Glutamatergic neuron (in vitro differentiated cells): Measurements from ENCODE around the gene TMPRSS2. TPM values are rescaled to one million over a fixed set of nuclear protein-coding genes. Genes with fewer than 3 reads are reported as not detected.

Source experiments
- DNase-seq: peaks from one replicate; pipeline ENCODE4 v3.0.0; 2022
- H3K27ac Mint-ChIP-seq: one replicate; pipeline ENCODE4 v1.8.0; 2020; ENCODE audit warnings: mild to moderate bottlenecking, mixed read lengths, inconsistent platforms; ENCODE audit not compliant: unreplicated experiment
- H3K27me3 Mint-ChIP-seq: one replicate; pipeline ENCODE4 v1.8.0; 2020; ENCODE audit warnings: mild to moderate bottlenecking, moderate library complexity, mixed read lengths, inconsistent platforms; ENCODE audit not compliant: unreplicated experiment
- H3K36me3 Mint-ChIP-seq: one replicate; pipeline ENCODE4 v1.8.0; 2020; ENCODE audit warnings: mild to moderate bottlenecking, mixed read lengths, inconsistent platforms; ENCODE audit not compliant: unreplicated experiment
- H3K4me1 Mint-ChIP-seq: one replicate; pipeline ENCODE4 v1.8.0; 2020; ENCODE audit warnings: mild to moderate bottlenecking, low read depth, mixed read lengths, inconsistent platforms; ENCODE audit not compliant: unreplicated experiment
- H3K4me3 Mint-ChIP-seq: one replicate; pipeline ENCODE4 v1.8.0; 2020; ENCODE audit warnings: mild to moderate bottlenecking, mixed read lengths, inconsistent platforms; ENCODE audit not compliant: unreplicated experiment
- H3K9me3 Mint-ChIP-seq: one replicate; pipeline ENCODE4 v1.8.0; 2020; ENCODE audit warnings: mild to moderate bottlenecking, moderate library complexity, mixed read lengths, inconsistent platforms; ENCODE audit not compliant: unreplicated experiment
- total RNA-seq: library from RNA; stranded (reverse); fragmentation: NEBNext Ultra II Directional; extraction: Animal tissue kit (Norgen Biotek cat#: 25700); gene quantifications from one replicate; pipeline ENCODE4 v1.2.1, GENCODE V29; 2021; ENCODE audit not compliant: unreplicated experiment
- TF ChIP-seq, protein P1 (sequence below): fragments of 200-600 bp; sonication (generic); IDR thresholded peaks from one replicate; pipeline ENCODE4 v1.5.0; 2021; ENCODE audit not compliant: partially characterized antibody, unreplicated experiment

The TMPRSS2 gene
- total RNA-seq, 1 donor from 2014 or later, result not detected

GRCh38 chr21:41506005-41506594 is 1.9 kb downstream of the TMPRSS2 start:
- DNase-seq, result no peak
- no peaks in the 10 kb centered on the region for H3K9me3 Mint-ChIP-seq
- H3K4me1 Mint-ChIP-seq, result no peaks in the 10 kb centered on the region
- H3K36me3 Mint-ChIP-seq, result no peaks in the 10 kb centered on the region
- peaks cover 14% of the 10 kb centered on the region for H3K27me3 Mint-ChIP-seq
- H3K4me3 Mint-ChIP-seq, result no peak overlapping the region
- H3K27ac Mint-ChIP-seq, result no peak overlapping the region
- TF ChIP-seq, protein P1, sequence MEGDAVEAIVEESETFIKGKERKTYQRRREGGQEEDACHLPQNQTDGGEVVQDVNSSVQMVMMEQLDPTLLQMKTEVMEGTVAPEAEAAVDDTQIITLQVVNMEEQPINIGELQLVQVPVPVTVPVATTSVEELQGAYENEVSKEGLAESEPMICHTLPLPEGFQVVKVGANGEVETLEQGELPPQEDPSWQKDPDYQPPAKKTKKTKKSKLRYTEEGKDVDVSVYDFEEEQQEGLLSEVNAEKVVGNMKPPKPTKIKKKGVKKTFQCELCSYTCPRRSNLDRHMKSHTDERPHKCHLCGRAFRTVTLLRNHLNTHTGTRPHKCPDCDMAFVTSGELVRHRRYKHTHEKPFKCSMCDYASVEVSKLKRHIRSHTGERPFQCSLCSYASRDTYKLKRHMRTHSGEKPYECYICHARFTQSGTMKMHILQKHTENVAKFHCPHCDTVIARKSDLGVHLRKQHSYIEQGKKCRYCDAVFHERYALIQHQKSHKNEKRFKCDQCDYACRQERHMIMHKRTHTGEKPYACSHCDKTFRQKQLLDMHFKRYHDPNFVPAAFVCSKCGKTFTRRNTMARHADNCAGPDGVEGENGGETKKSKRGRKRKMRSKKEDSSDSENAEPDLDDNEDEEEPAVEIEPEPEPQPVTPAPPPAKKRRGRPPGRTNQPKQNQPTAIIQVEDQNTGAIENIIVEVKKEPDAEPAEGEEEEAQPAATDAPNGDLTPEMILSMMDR, result no peak

DNA sequence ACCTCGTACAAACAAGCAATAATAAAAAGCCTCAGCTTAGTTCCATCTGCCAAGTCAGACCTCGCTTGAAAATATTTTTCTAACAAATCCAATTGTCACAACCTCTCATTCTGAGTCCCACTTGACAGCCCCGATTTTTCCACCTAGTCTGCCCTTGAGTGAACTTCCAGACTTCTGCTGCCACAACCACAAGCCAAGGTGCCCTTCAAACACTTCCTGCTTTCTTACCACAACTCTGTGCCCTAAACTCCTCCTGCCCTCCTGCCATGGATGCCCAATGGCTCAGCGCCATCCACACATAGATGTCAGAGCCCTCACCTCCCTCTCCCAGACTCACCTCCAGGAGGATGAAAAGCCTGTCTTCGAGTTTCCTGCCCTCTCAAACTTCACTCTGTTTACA is 3.9 kb downstream of the TMPRSS2 start:
- Mint-ChIP-seq H3K4me3 (no peak overlapping the region), H3K9me3 (peaks cover 2% of the 10 kb centered on the region), H3K27ac (no peak overlapping the region), H3K36me3 (no peaks in the 10 kb centered on the region), H3K27me3 (peaks cover 10% of the 10 kb centered on the region), H3K4me1 (no peaks in the 10 kb centered on the region)
- TF ChIP-seq, protein P1, result no peak
- DNase-seq, result no peak

- H3K4me1 Mint-ChIP-seq, result no peaks in the 10 kb centered on the region
- peaks cover 2% of the 10 kb centered on the region for H3K9me3 Mint-ChIP-seq
- H3K27me3 Mint-ChIP-seq, result peaks cover 6% of the 10 kb centered on the region
Observed at GRCh38 chr21:41503331-41503730, 4.6 kb downstream of the TMPRSS2 start.

DNA sequence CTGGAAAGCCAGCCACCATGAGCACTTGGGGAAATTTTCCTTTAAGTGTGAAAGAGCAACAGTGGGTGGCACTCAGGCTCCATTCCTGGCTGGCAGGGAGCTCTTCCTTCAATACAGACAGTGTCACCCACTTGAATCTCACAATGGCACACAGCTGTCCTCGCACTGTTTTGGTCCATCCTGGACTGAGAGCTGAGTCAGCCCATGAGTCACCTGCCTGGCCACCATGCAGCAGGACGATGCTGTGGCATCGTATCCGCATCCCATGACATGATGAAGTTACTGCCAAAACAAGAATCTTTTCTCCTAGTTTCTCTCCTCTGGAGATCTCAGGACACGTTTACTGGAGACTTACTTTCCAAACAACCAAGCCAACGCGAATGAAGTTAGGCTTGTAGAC is 6.0 kb downstream of the TMPRSS2 start:
- Mint-ChIP-seq H3K4me3 (no peak overlapping the region), H3K27ac (no peak overlapping the region), H3K36me3 (no peaks in the 10 kb centered on the region), H3K4me1 (no peaks in the 10 kb centered on the region), H3K9me3 (peaks cover 2% of the 10 kb centered on the region), H3K27me3 (peaks cover 6% of the 10 kb centered on the region)
- no peak for DNase-seq
- TF ChIP-seq, protein P1, result no peak

More at GRCh38 chr21:41503331-41503730, 4.6 kb downstream of the TMPRSS2 start:
- TF ChIP-seq, protein P1, result no peak
- no peaks in the 10 kb centered on the region for H3K36me3 Mint-ChIP-seq
- H3K4me3 Mint-ChIP-seq, result no peak overlapping the region
- H3K27ac Mint-ChIP-seq, result no peak overlapping the region
- no peak for DNase-seq

DNA sequence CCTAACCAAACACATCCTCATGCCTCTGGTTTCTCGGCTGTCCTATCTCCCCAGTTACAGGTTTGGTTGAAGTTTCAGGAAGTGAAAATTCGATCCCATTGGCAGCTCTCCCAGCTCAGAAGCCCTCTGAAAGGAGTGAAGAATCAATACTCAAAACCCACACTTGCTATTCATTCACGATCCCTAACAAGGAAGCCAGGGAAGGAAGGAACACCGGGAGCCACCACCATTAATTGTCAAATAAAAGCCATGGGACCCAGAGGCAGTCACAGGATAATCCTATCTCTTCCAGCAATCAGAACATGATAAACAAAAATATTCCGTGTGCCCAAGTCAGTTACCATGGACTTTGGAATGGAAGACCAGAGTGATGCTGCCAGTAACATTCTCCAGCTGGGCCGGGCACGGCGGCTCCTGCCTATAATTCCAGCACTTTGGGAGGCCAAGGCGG is 7.0 kb downstream of the TMPRSS2 start:
- Mint-ChIP-seq H3K36me3 (no peaks in the 10 kb centered on the region), H3K9me3 (peaks cover 2% of the 10 kb centered on the region), H3K27ac (no peak overlapping the region), H3K4me1 (no peaks in the 10 kb centered on the region), H3K4me3 (no peak overlapping the region), H3K27me3 (peaks cover 2% of the 10 kb centered on the region)
- TF ChIP-seq, protein P1, result no peak
- DNase-seq, result no peak
